ENCODE results near the gene LCP1.

The LCP1 gene

DNA sequence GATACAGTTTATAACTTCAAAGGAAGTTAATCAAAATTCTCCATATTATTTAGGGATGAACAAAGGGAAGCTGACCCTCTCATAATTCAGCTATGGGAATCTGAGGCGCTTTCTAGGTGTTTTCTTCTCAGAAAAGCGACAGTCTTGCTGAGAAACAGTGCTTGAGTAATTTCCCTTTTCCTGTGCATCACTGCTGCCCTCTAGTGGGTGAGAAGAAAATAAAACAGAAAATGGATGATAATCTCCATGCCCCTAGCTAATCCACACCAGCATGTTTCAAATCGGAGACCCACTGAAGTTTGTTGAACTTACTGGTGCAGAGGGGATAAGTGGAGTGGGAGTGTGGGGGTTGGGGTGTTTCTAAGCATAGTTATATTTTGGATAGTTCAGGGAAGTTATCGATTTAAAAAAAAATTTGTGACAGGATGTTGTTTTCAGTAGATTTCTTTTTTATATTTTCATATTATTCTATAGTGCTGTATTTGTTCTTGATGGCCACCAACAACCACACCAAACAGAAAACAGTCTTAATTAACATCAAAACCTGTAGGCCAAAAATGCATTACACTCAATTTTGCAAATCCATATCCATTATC lies 21.4 kb downstream of the LCP1 start:
- DNase-seq (ENCODE audit: low read depth, low spot score), result no peak

DNA sequence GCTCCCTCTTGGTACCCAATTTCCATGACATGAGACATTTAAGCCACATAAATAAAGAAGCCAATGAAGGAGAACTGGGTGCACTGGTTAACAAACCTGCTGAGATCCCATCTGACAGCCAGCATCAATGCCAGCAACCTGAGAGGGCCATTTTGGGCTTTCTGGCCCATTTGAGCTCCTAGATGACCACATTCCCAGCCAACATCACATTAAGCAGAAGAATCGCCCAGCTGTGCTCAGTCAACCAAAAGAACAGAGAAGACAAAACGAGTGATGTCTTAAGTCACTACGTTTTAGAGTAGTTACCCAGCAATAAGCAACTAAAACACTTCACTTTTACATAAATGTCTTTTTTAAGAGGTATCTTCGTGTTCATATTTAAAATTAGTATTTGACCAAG lies 21.9 kb downstream of the LCP1 start:
- no peak for DNase-seq (ENCODE audit: low read depth, low spot score)

DNA sequence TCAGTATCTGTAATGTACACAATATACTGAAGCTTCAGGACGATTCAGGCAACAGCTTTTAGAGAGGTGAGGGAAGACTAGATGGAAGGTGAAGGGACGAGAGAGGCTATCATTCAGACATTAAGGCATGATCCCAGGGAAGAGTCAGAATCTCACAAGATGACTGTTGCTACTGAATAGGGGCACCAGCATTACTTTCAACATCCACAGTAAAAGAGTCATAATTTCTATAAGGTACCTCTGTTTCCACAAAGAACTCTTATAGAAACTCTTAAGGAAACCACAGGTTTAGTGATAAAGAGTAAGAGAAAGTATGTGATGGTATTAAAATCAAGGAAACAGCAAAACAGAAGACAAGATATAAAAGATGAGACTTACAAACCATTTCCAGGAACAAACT lies 23.0 kb downstream of the LCP1 start:
- DNase-seq (ENCODE audit: low read depth, low spot score), result no peak

DNA sequence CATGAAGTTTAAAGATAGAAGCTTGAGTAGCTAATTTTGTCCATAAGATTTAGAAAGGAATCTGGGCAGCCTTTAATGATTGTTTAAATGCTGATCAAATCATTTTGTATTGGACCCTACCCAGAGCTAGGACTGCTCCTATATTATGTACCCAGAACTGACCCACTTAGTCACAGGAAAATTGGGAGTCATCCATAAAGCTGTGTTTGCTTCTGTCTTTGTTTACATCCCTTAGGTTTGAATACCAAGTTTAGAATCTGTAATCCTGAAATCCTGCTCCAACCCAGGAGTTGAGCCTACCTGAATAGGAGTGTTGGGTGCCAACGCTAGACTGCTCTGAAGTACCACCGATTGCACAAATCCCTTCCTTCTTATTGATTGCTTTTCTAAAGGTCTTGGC lies 23.8 kb downstream of the LCP1 start:
- DNase-seq (ENCODE audit: low read depth, low spot score), result no peak

DNA sequence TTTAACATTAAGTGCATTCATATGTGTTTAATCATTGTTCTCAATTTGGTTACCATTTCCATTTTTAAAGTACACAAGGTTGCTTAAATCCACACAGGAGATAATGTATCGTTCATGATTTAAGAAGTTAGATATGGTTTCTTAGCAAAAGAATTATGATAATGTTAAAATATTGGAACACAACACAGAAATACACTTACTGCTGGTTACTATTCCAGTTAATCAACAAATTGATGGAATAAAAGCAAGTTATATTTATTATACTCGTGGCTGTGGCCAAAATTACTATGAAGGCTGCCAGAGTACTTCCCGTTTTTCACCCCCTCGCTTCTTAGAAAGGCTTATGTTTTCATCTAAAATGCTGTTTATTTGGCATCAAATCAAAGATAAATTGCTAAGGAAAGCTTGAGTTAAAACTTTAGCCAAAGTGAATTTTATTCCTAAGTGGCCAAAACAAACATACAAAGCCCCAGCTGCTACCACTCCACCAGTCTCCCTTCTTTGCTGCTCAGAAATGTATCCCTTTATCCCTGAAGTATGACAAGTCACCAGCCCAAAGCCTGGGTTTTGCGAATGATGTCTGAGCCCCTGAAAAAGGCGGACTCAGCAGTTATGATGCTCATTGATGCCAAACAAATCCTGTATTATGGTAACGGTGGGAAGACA lies 27.7 kb downstream of the LCP1 start:
- DNase-seq (ENCODE audit: low read depth, low spot score), result no peak

DNA sequence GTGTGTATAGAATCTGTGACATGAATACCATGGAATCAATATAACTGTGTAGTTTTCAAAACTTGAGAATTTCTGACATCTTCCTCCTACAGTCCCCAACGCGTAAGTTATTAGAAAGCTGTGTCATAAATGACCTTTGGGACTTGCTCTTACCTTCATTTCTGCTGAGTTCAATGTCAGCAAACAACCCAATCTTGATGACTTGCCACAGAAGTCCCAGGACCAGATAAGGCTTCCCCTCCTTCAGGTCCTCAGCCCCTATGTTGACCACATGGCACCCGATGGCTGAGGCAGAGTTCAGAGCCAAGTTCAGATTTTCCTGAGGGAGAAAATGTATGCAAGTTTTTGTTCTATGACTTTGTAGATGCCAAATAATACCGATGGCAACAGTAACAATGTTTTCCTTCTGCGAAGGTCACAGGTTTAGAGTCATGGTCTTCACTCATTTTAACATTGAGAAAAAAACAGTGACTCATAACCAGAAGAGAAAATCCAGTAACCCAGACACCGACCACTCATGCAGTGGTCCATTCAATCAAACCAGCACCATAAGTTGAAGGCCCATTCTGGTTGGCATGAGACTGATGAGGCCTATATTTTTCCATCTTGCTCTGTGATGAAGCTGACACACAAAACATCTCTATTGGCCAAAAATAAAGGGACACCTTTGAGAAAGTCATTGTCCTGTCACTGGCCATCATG lies 29.2 kb downstream of the LCP1 start:
- no peak for DNase-seq (ENCODE audit: low read depth, low spot score)

DNA sequence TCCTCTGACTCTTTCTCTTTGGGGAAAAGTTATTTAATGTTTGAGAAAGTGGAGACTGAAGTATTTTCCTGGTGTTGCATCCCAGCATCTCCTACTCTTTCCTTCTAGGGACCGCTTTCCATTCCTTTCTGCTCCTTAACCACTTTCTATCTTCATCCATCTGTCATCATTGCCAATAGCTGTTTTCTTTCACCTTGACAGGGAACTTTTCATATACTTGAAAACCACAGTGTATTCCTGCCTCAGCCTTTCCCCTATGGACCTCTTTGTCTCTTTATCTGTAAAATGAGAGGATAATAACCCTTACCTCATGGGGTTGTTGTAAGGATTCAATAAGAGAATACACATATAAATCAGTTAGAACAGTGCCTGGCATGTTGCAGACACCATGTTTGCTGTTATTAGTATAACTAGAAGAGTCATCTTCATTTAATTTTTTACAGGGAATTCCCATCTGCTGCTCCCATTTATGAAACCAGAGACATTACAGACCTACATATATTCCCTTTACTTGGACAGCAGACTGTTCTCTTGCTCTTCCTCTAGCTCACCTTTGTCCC lies 31.8 kb downstream of the LCP1 start:
- no peak for DNase-seq (ENCODE audit: low read depth, low spot score)

DNA sequence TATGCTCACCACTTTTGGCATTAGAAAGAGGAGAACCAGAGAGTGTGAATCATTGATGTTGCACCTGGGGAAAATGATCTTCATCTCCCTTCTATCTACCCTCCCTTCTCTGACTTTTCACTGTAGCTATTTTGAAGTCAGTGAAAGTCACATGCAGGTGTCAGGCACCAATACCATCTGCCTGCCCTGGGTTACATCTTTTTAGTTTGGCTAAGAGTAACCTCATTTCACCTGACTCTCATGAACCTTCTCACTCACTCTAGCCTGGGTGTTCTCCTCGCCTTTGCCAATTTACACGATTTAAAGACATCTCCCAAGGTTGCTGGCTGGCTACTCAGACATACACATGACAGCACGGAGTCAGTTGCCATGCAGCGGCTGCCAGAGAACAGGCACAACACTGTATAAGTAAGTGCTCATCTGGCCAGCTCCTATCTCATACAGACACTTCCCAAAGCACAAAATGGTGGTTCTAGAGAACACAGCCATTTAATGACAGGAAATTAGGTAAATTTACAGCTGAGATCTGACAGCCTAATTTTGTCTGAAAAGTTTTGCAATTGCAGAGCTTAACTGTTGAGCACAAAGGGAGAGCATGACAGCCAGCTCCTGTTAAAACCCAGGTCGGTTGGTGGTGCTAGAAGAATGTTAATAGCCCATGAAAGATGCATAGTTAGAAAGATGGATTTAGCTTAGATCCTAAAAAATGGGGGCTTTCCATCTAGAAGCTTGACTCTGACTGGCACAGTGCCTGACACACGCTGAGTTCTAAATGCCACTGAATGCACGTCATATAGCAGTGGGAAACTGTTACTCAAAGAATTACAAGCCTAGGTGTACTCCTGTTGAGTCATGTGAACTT lies 32.5 kb downstream of the LCP1 start:
- DNase-seq (ENCODE audit: low read depth, low spot score), result no peak

DNA sequence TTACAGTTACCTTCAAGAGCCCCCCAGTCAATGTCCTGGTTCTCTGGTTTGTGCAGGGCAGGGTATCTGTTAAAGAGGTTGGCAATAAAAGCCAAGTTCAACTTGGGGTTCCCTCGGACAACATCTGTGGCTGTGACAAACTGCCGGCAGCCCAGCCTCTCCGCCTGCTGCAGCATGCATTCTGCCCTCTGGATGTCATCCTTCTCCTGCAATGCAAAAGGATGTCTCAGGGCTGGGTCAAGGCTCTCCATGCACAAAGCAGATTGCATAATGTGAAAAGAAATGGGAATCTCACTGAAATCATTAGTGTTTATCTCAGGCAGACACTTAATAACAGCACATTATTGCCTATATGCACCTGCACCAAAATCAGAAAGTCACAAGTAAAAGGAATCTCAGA lies 35.1 kb downstream of the LCP1 start:
- no peak for DNase-seq (ENCODE audit: low read depth, low spot score)

DNA sequence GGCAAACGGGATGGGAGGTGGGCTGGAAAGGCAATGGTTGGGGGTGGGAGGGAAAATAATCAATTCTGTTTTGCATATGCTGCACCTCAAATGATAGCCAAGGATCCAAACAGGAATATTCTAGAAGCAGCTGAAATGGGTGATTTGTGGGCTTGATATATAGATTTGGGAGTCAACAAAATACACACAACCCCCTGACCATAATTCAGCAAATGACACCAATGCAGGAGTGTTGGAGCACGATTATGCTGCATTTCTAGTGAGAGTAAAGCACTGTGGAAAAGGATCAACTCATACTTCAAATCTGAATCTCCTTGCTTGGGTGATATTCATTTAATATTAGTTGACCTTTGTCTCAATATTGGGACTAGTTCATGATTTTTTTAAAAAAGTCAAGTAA lies 36.0 kb downstream of the LCP1 start:
- DNase-seq (ENCODE audit: low read depth, low spot score), result no peak

DNA sequence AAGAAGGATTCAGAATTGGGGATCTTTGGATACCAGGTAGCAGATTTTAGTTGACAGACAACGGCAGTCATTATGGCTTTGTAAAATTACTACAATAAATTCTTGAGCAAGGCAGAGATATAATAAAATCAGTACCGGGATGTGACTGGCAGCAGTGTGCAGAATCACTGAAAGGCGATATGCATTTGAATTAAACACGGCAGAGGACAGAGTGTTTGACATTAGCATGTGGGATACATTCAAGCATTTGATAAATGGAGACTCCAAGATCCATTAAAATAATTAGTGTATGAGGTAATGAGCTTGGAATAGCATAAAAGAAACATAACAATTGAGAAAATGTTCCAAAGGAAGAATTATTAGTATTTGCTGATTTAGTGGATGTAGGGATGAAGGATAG lies 36.8 kb downstream of the LCP1 start:
- no peak for DNase-seq (ENCODE audit: low read depth, low spot score)

DNA sequence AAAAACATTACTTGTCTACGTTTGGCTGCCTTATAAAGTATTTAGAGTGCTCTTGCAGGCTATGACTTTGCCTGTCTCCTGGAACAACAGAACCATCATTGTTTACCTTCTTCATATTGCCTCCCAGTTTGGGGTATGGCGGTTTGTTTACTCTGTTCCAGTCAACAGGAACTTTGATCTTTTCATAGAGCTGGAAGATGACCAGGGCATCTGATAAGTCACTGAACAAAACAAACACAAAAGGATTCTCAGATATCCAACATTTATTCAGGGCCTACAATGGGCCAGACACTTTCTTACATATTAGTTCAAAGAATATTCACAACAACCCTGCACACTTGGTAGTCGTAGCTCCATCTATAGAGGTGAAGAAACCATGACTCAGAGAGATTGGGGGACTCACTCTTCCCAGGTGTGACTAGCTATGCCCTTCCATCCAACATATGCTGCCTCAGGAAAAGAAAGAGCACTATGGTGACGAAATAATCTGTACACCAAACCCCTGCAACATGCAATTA lies 38.7 kb downstream of the LCP1 start:
- no peak for DNase-seq (ENCODE audit: low read depth, low spot score)

DNA sequence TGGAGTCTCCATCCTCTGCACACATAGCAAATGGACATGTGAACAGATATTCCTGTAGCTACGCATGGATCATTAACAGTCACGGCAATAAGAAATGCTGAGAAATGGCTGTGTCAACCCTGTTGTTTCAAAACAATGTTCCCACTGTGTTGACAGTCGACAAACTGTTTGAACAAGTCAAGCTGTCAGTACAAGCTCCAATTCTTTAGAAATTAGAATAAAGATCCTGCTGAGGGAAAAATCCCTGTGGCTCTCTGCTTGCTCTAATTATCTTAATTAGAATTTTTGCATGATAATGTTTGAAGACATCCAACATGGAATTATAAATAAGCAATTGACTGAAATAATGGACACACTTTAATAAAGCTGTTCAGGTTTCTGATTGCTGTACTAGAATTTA lies 39.2 kb downstream of the LCP1 start:
- no peak for DNase-seq (ENCODE audit: low read depth, low spot score)

DNA sequence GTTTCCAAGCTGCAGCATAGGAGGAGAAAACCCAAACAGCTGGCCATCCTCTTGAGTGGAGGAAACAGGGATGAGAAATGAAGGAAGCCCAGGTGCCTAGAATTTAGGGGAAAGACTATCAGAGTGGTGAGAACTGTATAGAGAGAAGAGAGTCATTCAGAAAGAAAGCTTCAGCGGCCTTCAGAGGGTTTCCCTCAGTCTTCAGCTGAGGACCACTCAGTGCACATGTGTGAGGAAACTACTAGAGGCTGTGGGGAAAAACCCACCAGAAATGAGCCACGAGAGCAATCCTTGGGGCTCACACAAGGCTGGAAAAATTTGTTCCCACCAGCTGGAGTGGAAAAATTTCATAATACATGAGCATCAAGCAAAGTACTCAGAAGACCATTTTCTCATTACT lies 41.9 kb downstream of the LCP1 start:
- DNase-seq (ENCODE audit: low read depth, low spot score), result no peak

DNA sequence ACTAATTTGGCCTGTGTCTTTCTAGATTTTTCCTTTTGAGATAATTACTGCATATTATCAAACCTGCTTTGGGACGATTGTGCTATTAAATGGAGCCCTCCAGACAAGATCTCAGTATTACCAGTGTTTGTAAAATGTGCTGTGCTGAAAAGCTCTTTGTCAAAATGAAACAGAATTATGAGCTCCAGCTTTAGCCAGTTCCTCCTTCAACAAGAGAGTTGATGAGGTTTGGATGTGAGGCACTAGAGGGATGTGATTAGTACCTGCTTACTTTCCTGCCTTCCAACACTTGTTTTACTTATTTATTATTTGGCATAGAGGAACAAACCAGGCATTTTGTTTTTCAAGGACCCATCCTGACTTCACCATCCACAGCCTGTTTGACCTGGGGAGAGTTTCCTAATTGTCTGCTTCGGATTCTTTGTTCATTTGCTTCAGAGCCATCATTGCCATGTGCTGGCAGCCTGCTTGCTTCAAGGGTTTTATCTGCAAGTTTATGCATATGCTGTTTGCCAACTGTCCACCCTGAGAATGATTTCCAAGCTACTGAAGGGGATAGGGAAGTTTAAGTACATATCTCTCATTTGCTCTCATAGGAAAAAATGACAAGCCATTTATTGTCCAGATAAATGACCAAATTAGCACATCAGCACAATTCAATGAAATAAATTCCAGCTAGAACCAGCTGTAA lies 44.2 kb downstream of the LCP1 start:
- no peak for DNase-seq (ENCODE audit: low read depth, low spot score)

DNA sequence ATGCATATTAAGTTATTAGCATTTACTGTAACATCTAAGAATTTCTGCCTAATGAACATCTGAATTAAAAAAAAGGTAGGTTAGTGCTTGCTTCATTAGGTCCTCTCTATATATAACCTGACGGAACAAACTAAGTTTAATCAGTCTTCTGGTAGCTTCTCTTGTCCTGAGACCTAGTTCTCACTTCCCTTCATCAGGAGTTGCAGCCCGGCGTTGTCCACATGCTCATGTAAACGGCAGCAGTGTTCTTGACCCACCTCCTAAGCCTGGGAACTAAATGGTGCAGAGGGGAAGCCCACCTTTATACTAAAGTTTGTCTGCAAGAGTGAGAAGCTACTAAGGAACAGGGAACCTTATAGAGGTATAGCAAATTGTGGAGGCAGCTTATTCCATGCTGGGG lies 45.3 kb downstream of the LCP1 start:
- no peak for DNase-seq (ENCODE audit: low read depth, low spot score)

DNA sequence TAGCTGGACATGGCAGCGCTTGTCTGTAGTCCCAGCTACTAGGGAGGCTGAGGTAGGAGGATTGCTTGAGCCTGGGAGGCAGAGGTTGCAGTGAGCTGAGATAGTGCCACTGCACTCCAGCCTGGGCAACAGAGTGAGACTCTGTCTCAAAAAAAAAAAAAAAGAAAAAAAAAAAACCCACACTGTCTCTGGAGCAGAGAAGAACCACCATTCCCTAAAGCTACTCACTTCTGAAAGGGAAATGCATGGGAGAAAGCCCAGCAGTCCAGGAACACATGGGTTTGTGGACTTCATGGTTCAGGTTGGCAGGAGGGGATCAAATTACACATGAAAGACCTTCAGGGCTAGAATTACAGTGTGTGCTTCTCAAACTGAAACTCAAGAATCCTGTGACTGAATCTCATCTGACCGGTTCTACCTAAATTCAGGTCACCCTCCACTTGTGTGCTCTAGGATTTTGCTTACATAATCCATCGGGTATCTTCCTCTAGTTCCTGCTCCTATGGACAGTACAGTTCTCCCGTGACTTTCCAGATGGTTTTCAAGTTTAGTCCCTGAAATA lies 46.9 kb downstream of the LCP1 start:
- DNase-seq (ENCODE audit: low read depth, low spot score), result no peak

DNA sequence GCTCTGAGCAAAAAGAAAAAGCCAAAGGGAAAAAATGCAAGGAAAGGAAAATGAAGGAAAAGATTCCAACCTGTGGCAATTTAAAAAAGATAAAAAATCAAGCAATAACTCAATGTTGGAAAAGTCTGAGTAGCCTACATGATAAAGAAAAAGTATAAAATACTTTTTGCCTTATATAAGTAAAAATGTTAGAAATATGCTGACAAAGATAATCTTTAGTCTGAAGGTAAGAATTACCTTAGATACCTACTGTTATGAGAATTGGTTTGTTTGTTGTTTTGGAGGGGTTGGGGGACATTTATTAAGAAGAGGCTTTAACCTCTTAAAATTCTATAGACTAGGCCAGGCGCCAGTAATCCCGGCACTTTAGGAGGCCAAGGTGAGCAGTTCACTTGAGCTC lies 47.5 kb downstream of the LCP1 start:
- no peak for DNase-seq (ENCODE audit: low read depth, low spot score)

DNA sequence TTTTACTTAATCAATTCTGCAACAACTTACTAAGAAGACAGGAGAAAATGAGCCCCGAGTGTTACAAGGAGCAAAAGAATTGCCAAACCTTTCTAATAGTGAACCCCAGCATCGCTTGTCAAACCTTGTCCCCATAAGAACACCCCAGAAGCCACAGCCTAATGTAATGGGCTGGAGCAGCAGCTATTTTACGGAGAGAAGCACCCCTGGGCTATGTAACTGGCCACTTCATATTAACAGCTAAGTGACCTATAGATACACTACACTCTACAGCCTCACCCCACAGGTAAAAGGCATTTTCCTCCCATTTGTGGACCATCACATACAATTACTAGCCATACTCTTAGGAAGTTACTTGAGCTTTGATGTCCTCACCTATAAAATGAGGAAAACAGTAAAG lies 49.9 kb downstream of the LCP1 start:
- DNase-seq (ENCODE audit: low read depth, low spot score), result no peak

DNA sequence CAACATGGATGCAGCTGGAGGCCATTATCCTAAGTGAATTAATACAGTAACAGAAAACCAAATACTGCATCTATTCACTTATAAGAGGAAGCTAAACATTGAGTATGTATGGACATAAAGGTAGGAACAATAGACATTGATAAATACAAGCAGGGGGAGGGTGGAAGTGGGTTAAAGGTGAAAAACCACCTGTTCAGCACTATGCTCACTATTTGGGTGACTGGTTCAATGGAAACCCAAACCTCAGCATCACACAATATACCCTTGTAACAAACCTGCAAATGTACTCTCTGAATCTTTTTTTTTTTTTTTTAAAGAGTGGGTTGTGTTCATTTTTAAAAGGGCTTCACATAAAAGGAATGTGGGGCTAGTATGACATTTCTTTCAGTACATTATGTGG lies 50.3 kb downstream of the LCP1 start:
- no peak for DNase-seq (ENCODE audit: low read depth, low spot score)
